ENCODE measurements around the gene ZNF787.

Gene ZNF787

DNA sequence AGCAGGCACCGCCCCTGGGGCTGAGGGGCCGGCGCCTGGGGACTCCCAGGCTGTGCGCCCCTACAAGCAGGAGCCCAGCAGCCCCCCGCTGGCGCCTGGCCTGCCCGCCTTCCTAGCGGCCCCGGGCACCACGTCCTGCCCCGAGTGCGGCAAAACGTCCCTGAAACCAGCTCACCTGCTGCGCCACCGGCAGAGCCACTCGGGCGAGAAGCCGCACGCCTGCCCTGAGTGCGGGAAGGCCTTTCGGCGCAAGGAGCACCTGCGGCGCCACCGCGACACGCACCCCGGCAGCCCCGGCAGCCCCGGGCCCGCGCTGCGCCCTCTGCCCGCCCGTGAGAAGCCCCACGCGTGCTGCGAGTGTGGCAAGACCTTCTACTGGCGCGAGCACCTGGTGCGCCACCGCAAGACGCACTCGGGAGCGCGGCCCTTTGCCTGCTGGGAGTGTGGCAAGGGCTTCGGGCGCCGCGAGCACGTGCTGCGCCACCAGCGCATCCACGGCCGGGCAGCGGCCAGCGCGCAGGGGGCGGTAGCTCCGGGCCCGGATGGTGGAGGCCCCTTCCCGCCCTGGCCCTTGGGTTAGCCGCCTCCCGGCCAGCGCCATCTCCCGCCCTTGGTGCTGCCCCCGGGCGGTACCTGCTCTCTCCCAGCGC, 38.7 kb upstream of the ZNF787 start:
- in situ Hi-C loops (cut with MboI; ENCODE audit: low pct_unique_long_range_greater_than_20kb, low sequenced_read_pairs, unreplicated experiment) = loop anchor here (10.0 kb wide), 1 partner anchor 85 kb away; no protein-coding TSS in a partner anchor
- TF ChIP-seq, protein P1, sequence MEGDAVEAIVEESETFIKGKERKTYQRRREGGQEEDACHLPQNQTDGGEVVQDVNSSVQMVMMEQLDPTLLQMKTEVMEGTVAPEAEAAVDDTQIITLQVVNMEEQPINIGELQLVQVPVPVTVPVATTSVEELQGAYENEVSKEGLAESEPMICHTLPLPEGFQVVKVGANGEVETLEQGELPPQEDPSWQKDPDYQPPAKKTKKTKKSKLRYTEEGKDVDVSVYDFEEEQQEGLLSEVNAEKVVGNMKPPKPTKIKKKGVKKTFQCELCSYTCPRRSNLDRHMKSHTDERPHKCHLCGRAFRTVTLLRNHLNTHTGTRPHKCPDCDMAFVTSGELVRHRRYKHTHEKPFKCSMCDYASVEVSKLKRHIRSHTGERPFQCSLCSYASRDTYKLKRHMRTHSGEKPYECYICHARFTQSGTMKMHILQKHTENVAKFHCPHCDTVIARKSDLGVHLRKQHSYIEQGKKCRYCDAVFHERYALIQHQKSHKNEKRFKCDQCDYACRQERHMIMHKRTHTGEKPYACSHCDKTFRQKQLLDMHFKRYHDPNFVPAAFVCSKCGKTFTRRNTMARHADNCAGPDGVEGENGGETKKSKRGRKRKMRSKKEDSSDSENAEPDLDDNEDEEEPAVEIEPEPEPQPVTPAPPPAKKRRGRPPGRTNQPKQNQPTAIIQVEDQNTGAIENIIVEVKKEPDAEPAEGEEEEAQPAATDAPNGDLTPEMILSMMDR (IDR thresholded peaks at IDR 0.05; ENCODE audit: extremely low read depth, insufficient read depth, missing control alignments) = no peak
- no peak for DNase-seq (ENCODE audit: low spot score)

DNA sequence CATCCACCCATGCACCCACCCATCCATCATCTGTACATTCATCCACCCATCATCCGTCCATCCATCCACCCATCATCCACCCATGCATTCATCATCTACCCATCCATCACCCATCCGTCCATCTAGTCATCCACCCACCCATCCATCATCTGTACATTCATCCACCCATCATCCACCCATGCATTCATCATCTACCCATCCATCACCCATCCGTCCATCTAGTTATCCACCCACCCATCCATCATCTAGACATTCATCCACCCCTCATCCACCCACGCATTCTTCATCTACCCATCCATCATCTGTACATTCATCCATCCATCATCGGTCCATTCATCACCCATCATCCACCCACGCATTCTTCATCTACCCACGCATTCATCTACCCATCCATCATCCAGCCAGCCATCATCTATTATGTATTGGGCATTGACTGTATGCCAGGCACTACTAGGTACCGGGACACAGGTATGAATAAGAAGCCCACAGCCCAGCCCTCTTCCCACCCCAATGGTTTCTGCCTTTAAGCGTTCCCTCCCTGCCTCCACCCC, 38.0 kb upstream of the ZNF787 start:
- no peak for DNase-seq (ENCODE audit: low spot score)
- TF ChIP-seq, protein P1 (IDR thresholded peaks at IDR 0.05; ENCODE audit: extremely low read depth, insufficient read depth, missing control alignments) = no peak

DNA sequence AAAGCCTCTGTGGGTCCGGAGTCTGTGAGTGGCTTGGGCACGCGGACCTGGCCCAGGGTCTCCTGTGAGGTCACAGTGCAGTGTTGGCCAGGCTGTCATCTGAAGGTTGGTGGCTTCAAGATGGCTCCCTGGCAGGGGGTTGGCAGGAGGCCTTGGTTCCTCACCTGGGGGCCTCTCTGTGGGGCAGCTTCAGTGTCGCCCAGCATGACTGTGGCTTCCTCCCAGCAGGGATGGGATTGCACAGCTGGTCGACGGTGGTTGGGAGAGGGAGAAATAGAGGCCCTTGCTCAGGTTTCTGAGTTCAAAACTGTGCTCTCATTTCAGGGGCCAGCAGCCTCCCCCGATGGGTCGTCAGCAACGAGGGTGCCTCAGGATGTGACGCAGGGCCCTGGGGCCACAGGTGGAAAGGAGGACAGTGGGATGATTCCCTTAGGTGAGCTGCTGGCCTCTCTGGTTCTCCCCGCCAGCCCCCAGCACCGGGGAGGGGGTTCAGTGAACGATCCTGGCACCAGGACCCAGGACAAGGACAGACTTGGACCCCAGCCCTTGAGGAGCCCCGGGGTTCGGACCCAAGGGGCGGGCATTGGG, 37.2 kb upstream of the ZNF787 start:
- no peak for DNase-seq (ENCODE audit: low spot score)
- TF ChIP-seq, protein P1 (IDR thresholded peaks at IDR 0.05; ENCODE audit: extremely low read depth, insufficient read depth, missing control alignments) = no peak
- in situ Hi-C loops (cut with MboI; ENCODE audit: low pct_unique_long_range_greater_than_20kb, low sequenced_read_pairs, unreplicated experiment) = no loop called here

More for the DNA sequence above, 38.0 kb upstream of the ZNF787 start:
- in situ Hi-C loops (cut with MboI; ENCODE audit: low pct_unique_long_range_greater_than_20kb, low sequenced_read_pairs, unreplicated experiment) = no loop called here

DNA sequence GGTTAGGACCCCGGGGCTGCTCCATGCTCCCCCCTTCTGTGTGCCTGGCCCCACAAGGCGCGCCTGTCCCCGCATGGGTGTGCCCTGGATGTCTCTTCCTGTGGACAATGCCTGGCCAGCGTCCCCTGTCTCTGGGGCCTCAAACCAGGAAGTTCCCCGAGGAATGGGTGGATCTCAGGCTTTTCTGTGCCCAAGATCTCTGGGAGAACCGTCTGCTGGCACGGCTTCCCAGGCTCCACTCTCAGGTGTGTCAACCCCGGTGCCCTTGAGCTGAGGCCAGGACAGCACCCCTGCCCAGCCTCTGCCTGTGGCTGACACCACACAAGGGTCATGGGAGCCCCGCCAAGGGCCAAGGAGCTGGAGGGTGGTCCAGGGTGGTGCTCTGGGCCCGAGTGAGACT, 35.7 kb upstream of the ZNF787 start:
- TF ChIP-seq, protein P1 (IDR thresholded peaks at IDR 0.05; ENCODE audit: extremely low read depth, insufficient read depth, missing control alignments) = no peak
- in situ Hi-C loops (cut with MboI; ENCODE audit: low pct_unique_long_range_greater_than_20kb, low sequenced_read_pairs, unreplicated experiment) = no loop called here
- DNase-seq (ENCODE audit: low spot score) = no peak

DNA sequence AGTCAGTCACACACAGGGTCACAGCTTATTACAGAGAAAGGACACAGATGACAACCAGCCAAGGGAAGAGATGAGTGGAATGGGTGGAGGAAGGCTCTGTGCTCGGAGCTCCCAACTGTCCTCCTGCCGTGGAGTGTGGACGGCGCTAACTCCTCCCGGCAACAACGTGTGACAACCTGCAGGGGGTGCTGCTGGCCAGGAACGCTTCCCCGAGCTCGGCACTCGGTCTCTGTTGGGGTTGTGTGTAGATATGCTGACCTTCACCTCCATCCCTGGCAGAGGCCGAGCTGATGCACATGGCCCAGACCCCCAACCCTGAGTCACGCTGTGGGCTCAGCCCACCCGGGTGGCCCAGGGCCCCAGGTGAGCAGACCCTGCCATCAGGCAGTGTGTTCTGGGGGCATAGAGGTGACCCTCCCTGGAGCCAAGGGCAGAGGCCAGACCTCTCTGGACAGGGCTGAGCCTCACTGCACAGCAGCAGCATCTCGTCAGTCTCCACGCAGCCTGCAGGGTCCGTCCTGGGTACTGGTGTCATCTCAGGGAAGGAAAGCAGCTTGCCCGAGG, 34.1 kb upstream of the ZNF787 start:
- DNase-seq (ENCODE audit: low spot score) = no peak
- TF ChIP-seq, protein P1 (IDR thresholded peaks at IDR 0.05; ENCODE audit: extremely low read depth, insufficient read depth, missing control alignments) = peak; percentile 31
- in situ Hi-C loops (cut with MboI; ENCODE audit: low pct_unique_long_range_greater_than_20kb, low sequenced_read_pairs, unreplicated experiment) = no loop called here

DNA sequence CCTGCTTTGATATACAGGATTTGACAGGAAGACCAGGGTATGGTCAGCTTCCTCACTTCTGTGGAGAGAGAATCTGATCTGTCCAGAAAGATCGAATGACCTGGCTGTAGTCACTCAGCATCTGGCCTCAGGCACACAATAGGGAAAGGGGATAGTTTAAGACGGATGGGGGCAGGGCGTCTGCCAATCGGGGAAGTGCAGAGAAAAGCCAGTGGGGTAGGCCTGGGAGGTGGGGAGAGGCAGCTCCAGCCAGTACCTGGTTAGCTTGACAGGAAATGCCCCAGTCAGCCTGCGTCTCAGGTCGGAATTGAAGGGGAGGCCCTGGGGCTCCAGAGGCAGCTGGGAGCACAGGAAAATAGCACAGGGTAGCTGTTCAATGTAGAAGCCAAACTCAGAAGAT, 32.4 kb upstream of the ZNF787 start:
- in situ Hi-C loops (cut with MboI; ENCODE audit: low pct_unique_long_range_greater_than_20kb, low sequenced_read_pairs, unreplicated experiment) = no loop called here
- TF ChIP-seq, protein P1 (IDR thresholded peaks at IDR 0.05; ENCODE audit: extremely low read depth, insufficient read depth, missing control alignments) = no peak
- no peak for DNase-seq (ENCODE audit: low spot score)
